ENCODE results near the gene PTGER2.

The PTGER2 gene

DNA sequence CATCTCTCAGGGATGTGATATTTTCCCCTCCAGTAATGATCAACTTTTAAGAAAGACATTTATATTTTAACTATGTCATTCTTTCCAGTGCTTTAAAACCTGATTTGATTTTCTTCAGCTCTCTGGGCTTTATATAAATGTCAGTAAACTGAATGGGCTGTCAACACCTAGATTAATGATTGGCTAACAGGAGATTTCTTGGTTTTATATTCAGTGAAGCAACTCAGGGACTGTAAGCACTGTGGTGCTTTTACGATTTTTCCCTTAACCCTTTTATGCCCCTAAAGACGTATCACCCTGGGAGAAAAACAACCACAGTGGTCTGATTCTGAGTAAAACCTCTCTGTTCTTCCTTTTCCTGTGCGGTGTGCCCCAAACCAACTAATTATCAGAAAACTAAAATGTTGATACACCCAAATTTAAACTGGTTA lies 38.0 kb downstream of the PTGER2 start:
- TF ChIP-seq TAF1 (IDR thresholded peaks at IDR 0.05; ENCODE audit: borderline replicate concordance, insufficient read depth, low read length) (no peak), POLR2AphosphoS5 (IDR thresholded peaks at IDR 0.05; ENCODE audit: low read depth, low read length) (no peak), FOXP2 (optimal IDR thresholded peaks at IDR 0.05; ENCODE audit: borderline replicate concordance, extremely low read depth, extremely low read length, insufficient read depth) (no peak), SIN3A (IDR thresholded peaks at IDR 0.05; ENCODE audit: borderline replicate concordance, insufficient read depth, low read length) (no peak)
- TF ChIP-seq, protein P1, sequence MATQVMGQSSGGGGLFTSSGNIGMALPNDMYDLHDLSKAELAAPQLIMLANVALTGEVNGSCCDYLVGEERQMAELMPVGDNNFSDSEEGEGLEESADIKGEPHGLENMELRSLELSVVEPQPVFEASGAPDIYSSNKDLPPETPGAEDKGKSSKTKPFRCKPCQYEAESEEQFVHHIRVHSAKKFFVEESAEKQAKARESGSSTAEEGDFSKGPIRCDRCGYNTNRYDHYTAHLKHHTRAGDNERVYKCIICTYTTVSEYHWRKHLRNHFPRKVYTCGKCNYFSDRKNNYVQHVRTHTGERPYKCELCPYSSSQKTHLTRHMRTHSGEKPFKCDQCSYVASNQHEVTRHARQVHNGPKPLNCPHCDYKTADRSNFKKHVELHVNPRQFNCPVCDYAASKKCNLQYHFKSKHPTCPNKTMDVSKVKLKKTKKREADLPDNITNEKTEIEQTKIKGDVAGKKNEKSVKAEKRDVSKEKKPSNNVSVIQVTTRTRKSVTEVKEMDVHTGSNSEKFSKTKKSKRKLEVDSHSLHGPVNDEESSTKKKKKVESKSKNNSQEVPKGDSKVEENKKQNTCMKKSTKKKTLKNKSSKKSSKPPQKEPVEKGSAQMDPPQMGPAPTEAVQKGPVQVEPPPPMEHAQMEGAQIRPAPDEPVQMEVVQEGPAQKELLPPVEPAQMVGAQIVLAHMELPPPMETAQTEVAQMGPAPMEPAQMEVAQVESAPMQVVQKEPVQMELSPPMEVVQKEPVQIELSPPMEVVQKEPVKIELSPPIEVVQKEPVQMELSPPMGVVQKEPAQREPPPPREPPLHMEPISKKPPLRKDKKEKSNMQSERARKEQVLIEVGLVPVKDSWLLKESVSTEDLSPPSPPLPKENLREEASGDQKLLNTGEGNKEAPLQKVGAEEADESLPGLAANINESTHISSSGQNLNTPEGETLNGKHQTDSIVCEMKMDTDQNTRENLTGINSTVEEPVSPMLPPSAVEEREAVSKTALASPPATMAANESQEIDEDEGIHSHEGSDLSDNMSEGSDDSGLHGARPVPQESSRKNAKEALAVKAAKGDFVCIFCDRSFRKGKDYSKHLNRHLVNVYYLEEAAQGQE (IDR thresholded peaks at IDR 0.05; ENCODE audit: insufficient read depth in 1 of 2, low read depth in 2 of 2, low read length in 2 of 2) = no peak

DNA sequence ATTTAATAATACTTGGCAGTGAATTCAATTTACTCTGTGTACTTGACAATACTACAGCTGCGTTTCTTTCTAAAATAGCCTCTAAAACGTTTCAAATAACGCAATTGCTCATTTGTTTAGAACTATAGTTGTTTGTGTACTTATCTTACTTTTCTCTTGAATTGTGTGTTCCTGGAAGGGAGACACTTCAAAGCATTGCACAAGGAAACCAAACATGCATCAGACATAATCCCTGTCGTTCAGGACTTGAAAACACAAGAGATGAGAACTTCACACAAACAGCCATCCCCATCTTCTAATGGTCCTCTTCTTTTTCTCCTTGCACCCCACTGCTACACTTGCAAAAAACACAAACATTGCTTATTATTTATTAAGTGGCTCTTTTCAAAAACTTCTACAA lies 38.5 kb downstream of the PTGER2 start:
- TF ChIP-seq POLR2AphosphoS5 (IDR thresholded peaks at IDR 0.05; ENCODE audit: low read depth, low read length) (no peak), FOXP2 (optimal IDR thresholded peaks at IDR 0.05; ENCODE audit: borderline replicate concordance, extremely low read depth, extremely low read length, insufficient read depth) (no peak), TAF1 (IDR thresholded peaks at IDR 0.05; ENCODE audit: borderline replicate concordance, insufficient read depth, low read length) (no peak), SIN3A (IDR thresholded peaks at IDR 0.05; ENCODE audit: borderline replicate concordance, insufficient read depth, low read length) (no peak)
- TF ChIP-seq, protein P1 (IDR thresholded peaks at IDR 0.05; ENCODE audit: insufficient read depth in 1 of 2, low read depth in 2 of 2, low read length in 2 of 2) = no peak

DNA sequence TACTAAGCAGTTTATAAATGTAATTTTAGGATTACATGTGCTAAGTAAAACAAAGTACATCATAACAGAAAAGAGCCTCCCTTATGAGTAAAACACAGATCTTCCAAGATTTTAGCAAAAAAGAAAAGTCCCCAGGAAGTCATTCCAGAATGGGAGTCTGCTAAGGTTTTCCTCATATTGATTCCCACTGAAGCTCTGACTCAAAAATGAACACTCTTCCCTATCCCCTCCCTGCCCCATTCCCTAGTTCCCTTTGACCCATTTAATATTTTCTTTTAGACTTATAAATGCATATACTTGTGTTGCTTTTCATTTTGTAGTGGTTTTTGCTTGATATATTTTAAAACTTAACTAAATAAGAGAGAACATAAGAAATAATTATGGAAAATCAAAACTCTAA lies 40.1 kb downstream of the PTGER2 start:
- TF ChIP-seq, protein P1 (IDR thresholded peaks at IDR 0.05; ENCODE audit: insufficient read depth in 1 of 2, low read depth in 2 of 2, low read length in 2 of 2) = no peak
- no peak for TF ChIP-seq SIN3A (IDR thresholded peaks at IDR 0.05; ENCODE audit: borderline replicate concordance, insufficient read depth, low read length)

DNA sequence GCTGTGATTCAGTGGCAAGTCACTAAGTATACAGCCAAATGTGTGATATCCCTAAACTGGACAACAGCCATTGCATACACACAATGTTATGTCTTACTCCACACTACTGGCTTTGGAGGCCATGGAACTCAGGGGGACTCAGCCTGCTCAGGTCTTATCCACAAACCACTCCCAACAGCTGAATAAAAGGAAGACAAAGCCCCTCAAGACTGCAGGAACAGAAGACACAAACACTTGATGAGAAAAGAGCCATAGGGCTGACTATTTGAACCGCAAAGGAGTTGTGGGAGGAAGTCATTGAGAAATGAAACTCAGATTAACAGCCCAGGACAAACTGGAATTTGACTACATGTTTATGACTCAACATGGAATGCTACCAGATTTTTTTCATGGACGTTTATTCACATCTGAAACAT lies 40.9 kb downstream of the PTGER2 start:
- TF ChIP-seq SIN3A (IDR thresholded peaks at IDR 0.05; ENCODE audit: borderline replicate concordance, insufficient read depth, low read length) (no peak), TAF1 (IDR thresholded peaks at IDR 0.05; ENCODE audit: borderline replicate concordance, insufficient read depth, low read length) (no peak), FOXP2 (optimal IDR thresholded peaks at IDR 0.05; ENCODE audit: borderline replicate concordance, extremely low read depth, extremely low read length, insufficient read depth) (no peak)
- TF ChIP-seq, protein P1 (IDR thresholded peaks at IDR 0.05; ENCODE audit: insufficient read depth in 1 of 2, low read depth in 2 of 2, low read length in 2 of 2) = no peak

DNA sequence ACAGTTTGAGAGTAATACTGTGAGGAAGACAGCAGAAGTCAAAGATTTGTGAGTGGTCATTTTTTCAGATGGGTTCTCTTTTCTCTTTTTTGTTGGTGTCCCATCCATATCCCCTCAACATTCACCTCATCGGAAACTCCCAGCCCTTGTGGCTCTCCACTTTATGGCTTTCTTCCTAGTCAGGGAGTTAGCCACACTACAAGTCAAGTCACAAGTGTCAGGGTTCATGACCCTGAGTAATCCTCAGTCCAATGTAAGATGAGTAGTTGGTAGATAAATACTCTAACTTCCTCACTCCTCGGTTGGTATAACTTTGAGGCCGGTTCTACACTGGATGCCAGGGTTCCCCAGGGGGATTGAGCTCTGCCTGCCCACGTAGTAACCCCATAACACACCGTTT lies 41.4 kb downstream of the PTGER2 start:
- TF ChIP-seq, protein P1 (IDR thresholded peaks at IDR 0.05; ENCODE audit: insufficient read depth in 1 of 2, low read depth in 2 of 2, low read length in 2 of 2) = no peak
- TF ChIP-seq TAF1 (IDR thresholded peaks at IDR 0.05; ENCODE audit: borderline replicate concordance, insufficient read depth, low read length) (no peak), FOXP2 (optimal IDR thresholded peaks at IDR 0.05; ENCODE audit: borderline replicate concordance, extremely low read depth, extremely low read length, insufficient read depth) (no peak), SIN3A (IDR thresholded peaks at IDR 0.05; ENCODE audit: borderline replicate concordance, insufficient read depth, low read length) (no peak), POLR2AphosphoS5 (IDR thresholded peaks at IDR 0.05; ENCODE audit: low read depth, low read length) (no peak)

All from PFSK-1 (cell line).